OCI-LY3 (cell line): ENCODE data around the gene LRRC7.
"Not testable (repeated sequence)": the region's sequence is repeated elsewhere in the genome, so short reads cannot be mapped to it uniquely, and the experiment has no call there.

ENCODE experiments used
- H2AFZ ChIP-seq: fragments of 200-600, 300-600 bp; shearing (Covaris generic); 2 replicates; pipeline ENCODE4 v1.6.0; 2014; ENCODE audit warnings: antibody characterized with exemption, low read depth, low read length
- H3K27ac ChIP-seq: fragments of 200-600, 300-600 bp; sonication (generic); 2 replicates; pipeline ENCODE4 v1.5.1; 2014; ENCODE audit warnings: mild to moderate bottlenecking, low read length, moderate library complexity, mixed read lengths
- H3K27me3 ChIP-seq: fragments of 200-600, 300-600 bp; sonication (generic); 2 replicates; pipeline ENCODE4 v1.6.1; 2014; ENCODE audit warnings: low read depth, low read length, mixed read lengths
- H3K36me3 ChIP-seq: fragments of 200-600, 300-600 bp; sonication (generic); replicated peaks from 2 replicates; pipeline ENCODE3; 2014; ENCODE audit warnings: low read depth, low read length, mixed read lengths
- H3K4me1 ChIP-seq: fragments of 300-600, 200-600 bp; sonication (generic); 2 replicates; pipeline ENCODE4 v1.6.1; 2014; ENCODE audit warnings: low read length, mixed read lengths
- H3K4me2 ChIP-seq: fragments of 200-600, 300-600 bp; sonication (generic); 2 replicates; pipeline ENCODE4 v1.6.1; 2014; ENCODE audit warnings: low read length, mixed read lengths
- H3K4me3 ChIP-seq: fragments of 300-600, 200-600 bp; sonication (generic); 2 replicates; pipeline ENCODE4 v1.5.1; 2014; ENCODE audit warnings: antibody characterized with exemption, mild to moderate bottlenecking, low read length, moderate library complexity
- H3K79me2 ChIP-seq: fragments of 300-600, 200-600 bp; shearing (Covaris generic); 2 replicates; pipeline ENCODE4 v1.6.1; 2014; ENCODE audit warnings: mild to moderate bottlenecking, low read length, mixed read lengths
- H3K9ac ChIP-seq: fragments of 300-600, 200-600 bp; shearing (Covaris generic); 2 replicates; pipeline ENCODE4 v1.6.0; 2014; ENCODE audit warnings: mild to moderate bottlenecking, low read length, moderate library complexity
- H3K9me3 ChIP-seq: fragments of 200-600, 300-600 bp; shearing (Covaris generic); 2 replicates; pipeline ENCODE4 v1.6.1; 2014; ENCODE audit warnings: low read length, mixed read lengths; ENCODE audit not compliant: insufficient read depth
- H4K20me1 ChIP-seq: fragments of 200-600, 300-600 bp; sonication (generic); 2 replicates; pipeline ENCODE4 v1.6.1; 2016; ENCODE audit warnings: low read length, mixed read lengths; ENCODE audit not compliant: insufficient read depth
- EZH2phosphoT487 ChIP-seq: fragments of 200-600 bp; shearing (Covaris generic); IDR thresholded peaks from 2 replicates; pipeline ENCODE4 v1.6.1; 2018; ENCODE audit warnings: antibody characterized with exemption, mixed run types, low read depth
- TF ChIP-seq, protein P1 (sequence below): fragments of 200-600, 300-600 bp; sonication (generic); IDR thresholded peaks from 2 replicates; pipeline ENCODE4 v1.5.1; 2014; ENCODE audit warnings: antibody characterized with exemption, low read length, low read depth

LRRC7 gene

DNA sequence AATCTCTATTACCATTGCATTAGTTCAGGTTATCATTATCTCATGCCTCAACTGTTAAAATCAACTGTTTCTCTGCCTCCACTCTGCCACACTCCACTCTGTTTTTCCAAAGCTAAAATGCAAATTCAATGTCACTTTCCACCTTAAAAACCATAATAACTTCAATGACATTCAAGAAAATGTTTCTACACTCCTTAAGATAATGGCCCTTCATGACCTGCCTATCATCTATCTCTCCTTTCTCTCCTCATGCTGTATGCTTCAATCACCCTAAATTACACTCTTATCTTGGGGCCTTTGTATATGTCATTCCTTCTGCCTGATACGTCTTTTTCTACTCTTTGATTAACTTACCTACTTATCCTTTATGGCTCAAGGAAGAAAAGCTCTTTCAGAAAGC lies 296.0 kb downstream of the LRRC7 start:
- TF ChIP-seq EZH2phosphoT487 = no peak
- TF ChIP-seq, protein P1, sequence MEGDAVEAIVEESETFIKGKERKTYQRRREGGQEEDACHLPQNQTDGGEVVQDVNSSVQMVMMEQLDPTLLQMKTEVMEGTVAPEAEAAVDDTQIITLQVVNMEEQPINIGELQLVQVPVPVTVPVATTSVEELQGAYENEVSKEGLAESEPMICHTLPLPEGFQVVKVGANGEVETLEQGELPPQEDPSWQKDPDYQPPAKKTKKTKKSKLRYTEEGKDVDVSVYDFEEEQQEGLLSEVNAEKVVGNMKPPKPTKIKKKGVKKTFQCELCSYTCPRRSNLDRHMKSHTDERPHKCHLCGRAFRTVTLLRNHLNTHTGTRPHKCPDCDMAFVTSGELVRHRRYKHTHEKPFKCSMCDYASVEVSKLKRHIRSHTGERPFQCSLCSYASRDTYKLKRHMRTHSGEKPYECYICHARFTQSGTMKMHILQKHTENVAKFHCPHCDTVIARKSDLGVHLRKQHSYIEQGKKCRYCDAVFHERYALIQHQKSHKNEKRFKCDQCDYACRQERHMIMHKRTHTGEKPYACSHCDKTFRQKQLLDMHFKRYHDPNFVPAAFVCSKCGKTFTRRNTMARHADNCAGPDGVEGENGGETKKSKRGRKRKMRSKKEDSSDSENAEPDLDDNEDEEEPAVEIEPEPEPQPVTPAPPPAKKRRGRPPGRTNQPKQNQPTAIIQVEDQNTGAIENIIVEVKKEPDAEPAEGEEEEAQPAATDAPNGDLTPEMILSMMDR = no peak
- Histone ChIP-seq H3K79me2 (no peaks in the 10 kb centered on the region), H4K20me1 (no peaks in the 10 kb centered on the region)

DNA sequence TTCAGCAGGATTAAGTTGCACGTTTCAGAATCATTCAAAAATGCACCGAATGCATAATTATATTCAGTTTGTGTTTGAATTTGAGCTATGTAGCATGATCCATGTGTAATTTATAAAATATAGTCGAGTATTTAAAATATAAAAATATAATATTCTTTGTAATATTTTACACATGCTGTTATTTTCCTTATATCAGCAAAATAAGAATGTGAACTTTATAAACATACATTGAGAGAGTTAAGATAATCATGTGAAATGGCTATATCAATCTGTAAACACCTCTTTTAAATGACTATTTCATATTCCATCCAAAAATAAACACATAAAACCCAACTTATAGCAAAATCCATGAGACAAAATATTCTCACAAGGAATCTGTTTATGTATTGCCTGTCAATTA lies 303.7 kb downstream of the LRRC7 start:
- no peak overlapping the region for H2AFZ ChIP-seq
- H3K27me3 ChIP-seq = no peaks in the 10 kb centered on the region
- H3K36me3 ChIP-seq = no peaks in the 10 kb centered on the region
- no peak overlapping the region for H3K27ac ChIP-seq
- H3K4me1 ChIP-seq = no peaks in the 10 kb centered on the region
- no peaks in the 10 kb centered on the region for H3K79me2 ChIP-seq
- H3K9ac ChIP-seq = no peak overlapping the region
- no peaks in the 10 kb centered on the region for H4K20me1 ChIP-seq
- H3K9me3 ChIP-seq = no peaks in the 10 kb centered on the region
- no peak overlapping the region for H3K4me2 ChIP-seq
- no peak for TF ChIP-seq EZH2phosphoT487
- TF ChIP-seq, protein P1 = no peak
- no peak overlapping the region for H3K4me3 ChIP-seq

More for the DNA sequence above, 296.0 kb downstream of the LRRC7 start:
- Histone ChIP-seq H3K27ac (no peak overlapping the region), H2AFZ (no peak overlapping the region), H3K9me3 (no peaks in the 10 kb centered on the region), H3K4me2 (no peak overlapping the region), H3K4me3 (no peak overlapping the region), H3K9ac (no peak overlapping the region), H3K4me1 (no peaks in the 10 kb centered on the region), H3K27me3 (no peaks in the 10 kb centered on the region), H3K36me3 (no peaks in the 10 kb centered on the region)

DNA sequence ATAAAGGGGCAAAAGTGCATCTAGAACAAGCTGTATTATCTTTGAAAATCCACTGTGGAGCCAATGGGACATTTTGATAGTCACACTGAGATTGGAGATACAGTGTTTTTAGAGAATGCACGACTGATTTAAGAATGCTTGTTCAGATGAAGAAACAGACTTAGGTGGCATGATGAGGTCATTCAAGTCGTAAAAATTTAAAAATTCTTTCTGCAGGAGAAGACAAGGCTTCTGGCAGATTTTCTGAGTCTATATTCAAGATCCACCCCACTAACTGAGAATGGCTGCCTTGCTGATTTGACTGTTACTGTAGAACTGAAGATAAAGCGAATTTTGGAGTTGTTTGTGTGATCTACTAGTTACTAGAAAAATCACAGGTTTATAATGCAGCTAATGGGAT lies 310.6 kb downstream of the LRRC7 start:
- no peak overlapping the region for H3K27ac ChIP-seq
- no peak overlapping the region for H3K4me2 ChIP-seq
- H3K79me2 ChIP-seq = no peaks in the 10 kb centered on the region
- H4K20me1 ChIP-seq = no peaks in the 10 kb centered on the region
- no peak overlapping the region for H3K9ac ChIP-seq
- no peak overlapping the region for H2AFZ ChIP-seq
- H3K36me3 ChIP-seq = no peaks in the 10 kb centered on the region
- no peaks in the 10 kb centered on the region for H3K4me1 ChIP-seq
- no peaks in the 10 kb centered on the region for H3K9me3 ChIP-seq
- no peak overlapping the region for H3K4me3 ChIP-seq
- TF ChIP-seq EZH2phosphoT487 = no peak
- TF ChIP-seq, protein P1 = no peak
- no peaks in the 10 kb centered on the region for H3K27me3 ChIP-seq

DNA sequence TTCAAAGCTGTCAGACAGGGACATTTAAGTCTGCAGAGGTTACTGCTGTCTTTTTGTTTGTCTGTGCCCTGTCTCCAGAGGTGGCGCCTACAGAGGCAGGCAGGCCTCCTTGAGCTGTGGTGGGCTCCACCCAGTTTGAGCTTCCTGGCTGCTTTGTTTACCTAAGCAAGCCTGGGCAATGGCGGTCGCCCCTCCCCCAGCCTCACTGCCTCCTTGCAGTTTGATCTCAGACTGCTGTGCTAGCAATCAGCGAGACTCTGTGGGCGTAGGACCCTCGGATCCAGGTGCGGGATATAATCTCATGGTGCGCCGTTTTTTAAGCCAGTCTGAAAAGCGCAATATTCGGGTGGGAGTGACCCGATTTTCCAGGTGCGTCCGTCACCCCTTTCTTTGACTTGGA lies 320.3 kb downstream of the LRRC7 start:
- H3K4me2 ChIP-seq, H3K9me3 ChIP-seq: not testable (repeated sequence)

DNA sequence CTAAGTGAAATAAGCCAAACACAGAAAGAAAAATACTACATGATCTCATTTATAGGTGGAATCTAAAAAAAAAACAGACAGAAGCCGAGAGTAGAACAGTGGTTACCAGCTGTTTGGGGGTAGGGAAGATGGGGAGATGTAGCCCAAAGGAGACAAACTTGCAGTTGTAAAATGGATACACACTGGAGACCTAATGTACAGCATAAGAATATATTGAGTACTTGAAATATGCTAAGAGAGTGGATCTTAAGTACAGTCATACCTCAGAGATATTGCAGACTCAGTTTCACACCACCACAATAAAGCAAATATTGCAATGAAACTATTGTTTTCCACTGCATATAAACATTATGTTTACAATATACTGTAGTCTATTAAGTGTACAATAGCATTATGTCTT lies 320.9 kb downstream of the LRRC7 start:
- Histone ChIP-seq H3K9ac (no peak overlapping the region), H3K79me2 (no peaks in the 10 kb centered on the region), H3K36me3 (no peaks in the 10 kb centered on the region), H3K27me3 (no peaks in the 10 kb centered on the region), H3K27ac (no peak overlapping the region), H2AFZ (no peak overlapping the region), H3K4me1 (no peaks in the 10 kb centered on the region), H3K4me2 (no peak overlapping the region), H3K4me3 (no peak overlapping the region), H4K20me1 (no peaks in the 10 kb centered on the region), H3K9me3 (no peaks in the 10 kb centered on the region)
- TF ChIP-seq EZH2phosphoT487 = no peak
- TF ChIP-seq, protein P1 = no peak

More for the DNA sequence above, 320.3 kb downstream of the LRRC7 start:
- not testable (repeated sequence) for H4K20me1 ChIP-seq, H3K9ac ChIP-seq, H3K27me3 ChIP-seq, H2AFZ ChIP-seq, H3K36me3 ChIP-seq, H3K79me2 ChIP-seq, H3K4me3 ChIP-seq, H3K4me1 ChIP-seq, H3K27ac ChIP-seq
